Astrocyte (in vitro differentiated cells and primary cell): ENCODE results near the gene ITGAX. TPM values are rescaled to one million over a fixed set of nuclear protein-coding genes. Genes with fewer than 3 reads are reported as not detected.
A peak's percentile ranks its signal among the peaks of the same experiment; 100 is the strongest.

ENCODE experiments used
- DNase-seq: peaks from one replicate; pipeline ENCODE4 v3.0.0-alpha.2; 2010; ENCODE audit warnings: low read depth
- FAIRE-seq: peaks from 2 replicates; lab custom pipeline; 2011; peaks lifted over from hg19 to GRCh38; lab: Jason Lieb, UNC
- H2AFZ ChIP-seq: 2 replicates; pipeline ENCODE4 v1.6.0; 2012; ENCODE audit warnings: low read depth, low read length, inconsistent platforms
- H3K27ac ChIP-seq: 2 replicates; pipeline ENCODE4 v1.5.1; 2011; ENCODE audit warnings: low read depth, low read length, inconsistent platforms
- H3K27me3 ChIP-seq: 2 replicates; pipeline ENCODE4 v1.6.0; 2011; ENCODE audit warnings: low read length, inconsistent platforms; ENCODE audit not compliant: insufficient read depth
- H3K36me3 ChIP-seq: 2 replicates; pipeline ENCODE4 v1.5.1; 2011; ENCODE audit warnings: low read length, inconsistent platforms; ENCODE audit not compliant: insufficient read depth
- H3K4me1 ChIP-seq: 2 replicates; pipeline ENCODE4 v1.5.1; 2011; ENCODE audit warnings: low read length, inconsistent platforms; ENCODE audit not compliant: insufficient read depth
- H3K4me2 ChIP-seq: 2 replicates; pipeline ENCODE4 v1.6.0; 2012; ENCODE audit warnings: low read length, inconsistent platforms
- H3K4me3 ChIP-seq: 2 replicates; pipeline ENCODE4 v1.5.1; 2011; ENCODE audit warnings: low read depth, mild to moderate bottlenecking, low read length, inconsistent platforms; ENCODE audit not compliant: insufficient read depth
- H3K79me2 ChIP-seq: 2 replicates; pipeline ENCODE4 v1.6.0; 2012; ENCODE audit warnings: mild to moderate bottlenecking, low read length, inconsistent platforms; ENCODE audit not compliant: insufficient read depth
- H3K9ac ChIP-seq: 2 replicates; pipeline ENCODE4 v1.6.0; 2012; ENCODE audit warnings: mild to moderate bottlenecking, low read length, inconsistent platforms
- H3K9me3 ChIP-seq: 2 replicates; pipeline ENCODE4 v1.5.1; 2012; ENCODE audit warnings: low read depth, mild to moderate bottlenecking, low read length, inconsistent platforms; ENCODE audit not compliant: insufficient read depth
- H4K20me1 ChIP-seq: 2 replicates; pipeline ENCODE4 v1.6.0; 2012; ENCODE audit warnings: low read length, inconsistent platforms; ENCODE audit not compliant: insufficient read depth
- H3K27ac Mint-ChIP-seq: one replicate; pipeline ENCODE4 v1.8.0; 2021; ENCODE audit warnings: mild to moderate bottlenecking, mixed read lengths; ENCODE audit not compliant: unreplicated experiment
- H3K27me3 Mint-ChIP-seq: one replicate; pipeline ENCODE4 v1.8.0; 2021; ENCODE audit warnings: low read depth, mixed read lengths; ENCODE audit not compliant: unreplicated experiment
- H3K36me3 Mint-ChIP-seq: one replicate; pipeline ENCODE4 v1.8.0; 2021; ENCODE audit warnings: low read depth, mixed read lengths; ENCODE audit not compliant: unreplicated experiment
- H3K4me1 Mint-ChIP-seq: one replicate; pipeline ENCODE4 v1.8.0; 2021; ENCODE audit warnings: low read depth, mixed read lengths; ENCODE audit not compliant: unreplicated experiment
- H3K4me3 Mint-ChIP-seq: one replicate; pipeline ENCODE4 v1.8.0; 2021; ENCODE audit warnings: mild to moderate bottlenecking, moderate library complexity, mixed read lengths; ENCODE audit not compliant: unreplicated experiment
- H3K9me3 Mint-ChIP-seq: one replicate; pipeline ENCODE4 v1.8.0; 2021; ENCODE audit warnings: mild to moderate bottlenecking, mixed read lengths; ENCODE audit not compliant: unreplicated experiment
- CTCF ChIP-seq: IDR thresholded peaks from 2 replicates; pipeline ENCODE4 v1.5.1; 2011; ENCODE audit warnings: low read depth, mild to moderate bottlenecking, inconsistent platforms, low read length, moderate library complexity; ENCODE audit not compliant: insufficient read depth
- EZH2 ChIP-seq: IDR thresholded peaks from 2 replicates; pipeline ENCODE4 v1.6.1; 2012; ENCODE audit warnings: mild to moderate bottlenecking, low read length, inconsistent platforms; ENCODE audit not compliant: insufficient read depth
- total RNA-seq: library from RNA; stranded (reverse); gene quantifications from 2 replicates; pipeline ENCODE4 v1.2.1, GENCODE V29; 2021

ITGAX gene
- total RNA-seq, 1 donor from 2014 or later: 0.27 TPM

- Histone ChIP-seq H2AFZ (no peak overlapping the region), H3K9me3 (no peaks in the 10 kb centered on the region), H3K4me3 (no peak overlapping the region), H4K20me1 (no peaks in the 10 kb centered on the region), H3K27ac (no peak overlapping the region), H3K4me2 (no peak overlapping the region), H3K79me2 (no peaks in the 10 kb centered on the region), H3K9ac (no peak overlapping the region), H3K4me1 (no peaks in the 10 kb centered on the region), H3K36me3 (no peaks in the 10 kb centered on the region), H3K27me3 (no peaks in the 10 kb centered on the region)
- Mint-ChIP-seq H3K4me1 (no peaks in the 10 kb centered on the region), H3K27me3 (peaks cover 16% of the 10 kb centered on the region), H3K4me3 (no peak overlapping the region), H3K27ac (peak overlapping the region; percentile 48), H3K9me3 (peaks cover under 1% of the 10 kb centered on the region), H3K36me3 (no peaks in the 10 kb centered on the region)
- TF ChIP-seq EZH2: no peak
- TF ChIP-seq CTCF: no peak
- FAIRE-seq: no peak
- no peak for DNase-seq
These were observed 75.5 kb downstream of the ITGAX start for GRCh38 chr16:31430380-31431052.

Other genes starting within 250 kb of the ITGAX start
- gene BCKDK, start 246.8 kb upstream of the ITGAX start, total RNA-seq: 44.9 and 47.7 TPM in 2 replicates
- gene KAT8, start 237.5 kb upstream of the ITGAX start, total RNA-seq: 27.3 and 33.5 TPM in 2 replicates
- gene PRSS8, start 219.4 kb upstream of the ITGAX start, total RNA-seq: 3.9 and 9.5 TPM in 2 replicates
- 0.19 and 0.41 TPM in 2 replicates for gene PRSS36, start 205.1 kb upstream of the ITGAX start, total RNA-seq
- 250 and 309 TPM in 2 replicates for gene FUS, start 175.0 kb upstream of the ITGAX start, total RNA-seq
- 7.3 and 9.0 TPM in 2 replicates for gene PYCARD, start 152.4 kb upstream of the ITGAX start, total RNA-seq
- not detected in 2 replicates for gene TRIM72, start 141.1 kb upstream of the ITGAX start, total RNA-seq
- not detected in 2 replicates for gene PYDC1, start 138.0 kb upstream of the ITGAX start, total RNA-seq
- gene ITGAM, start 95.2 kb upstream of the ITGAX start, total RNA-seq: 0.20 TPM in 1 of 2 replicates, not detected in the other
- gene ITGAD, start 38.2 kb downstream of the ITGAX start, total RNA-seq: not detected in 2 replicates
- not detected in 2 replicates for gene COX6A2, start 73.2 kb downstream of the ITGAX start, total RNA-seq
- gene ZNF843, start 87.6 kb downstream of the ITGAX start, total RNA-seq: 0.50 and 0.84 TPM in 2 replicates
- 11.5 and 12.1 TPM in 2 replicates for gene ARMC5, start 104.3 kb downstream of the ITGAX start, total RNA-seq
- gene TGFB1I1, start 117.0 kb downstream of the ITGAX start, total RNA-seq: 124 and 134 TPM in 2 replicates
- not detected in 2 replicates for gene SLC5A2, start 127.9 kb downstream of the ITGAX start, total RNA-seq
- 33.9 and 40.5 TPM in 2 replicates for gene RUSF1, start 153.2 kb downstream of the ITGAX start, total RNA-seq
- gene AHSP, start 172.7 kb downstream of the ITGAX start, total RNA-seq: not detected in 2 replicates